OCI-LY7 (cell line): ENCODE results near the gene GRIK1. TPM values are rescaled to one million over a fixed set of nuclear protein-coding genes. Genes with fewer than 3 reads are reported as not detected.

Experiments
- BruUV-seq: library from RNA; stranded (reverse); fragments of 400-500 nt; replicated peaks from 2 replicates; lab custom pipeline; 2021; lab: Mats Ljungman, UMichigan
- CTCF ChIA-PET: fragments of 300-600 bp; sonication (Branson Sonifier 250); formaldehyde crosslinking; loops from one replicate; lab custom pipeline; 2022; ENCODE audit warnings: antibody characterized with exemption; ENCODE audit not compliant: unreplicated experiment; lab: Charles Lee
- POLR2A ChIA-PET: fragments of 300-600 bp; sonication (Branson Sonifier 250); formaldehyde crosslinking; loops from one replicate; lab custom pipeline; 2022; ENCODE audit warnings: antibody characterized with exemption; lab: Charles Lee
- DNase-seq: peaks from one replicate; pipeline ENCODE4 v3.0.0-alpha.2; 2015; ENCODE audit warnings: low spot score
- H2AFZ ChIP-seq: fragments of 200-600 bp; sonication (generic), shearing (Covaris generic); 2 replicates; pipeline ENCODE4 v1.6.1; 2014; ENCODE audit warnings: mild to moderate bottlenecking, antibody characterized with exemption, low read length, moderate library complexity
- H3K27ac ChIP-seq: fragments of 200-600 bp; sonication (generic); 2 replicates; pipeline ENCODE4 v1.5.1; 2014; ENCODE audit warnings: mixed run types, low read depth, mild to moderate bottlenecking, moderate library complexity, low read length, inconsistent platforms; ENCODE audit not compliant: poor library complexity, severe bottlenecking
- H3K36me3 ChIP-seq: fragments of 200-600 bp; sonication (generic); 2 replicates; pipeline ENCODE4 v1.6.1; 2014; ENCODE audit warnings: mild to moderate bottlenecking, antibody characterized with exemption, low read length, moderate library complexity, mixed read lengths; ENCODE audit not compliant: insufficient read depth
- H3K4me1 ChIP-seq: fragments of 200-600 bp; sonication (generic); 2 replicates; pipeline ENCODE4 v1.5.1; 2014; ENCODE audit warnings: mild to moderate bottlenecking, low read length; ENCODE audit not compliant: insufficient read depth, poor library complexity, severe bottlenecking
- H3K4me2 ChIP-seq: fragments of 200-600 bp; sonication (generic); 2 replicates; pipeline ENCODE4 v1.6.1; 2014; ENCODE audit warnings: mild to moderate bottlenecking, low read length
- H3K4me3 ChIP-seq: fragments of 200-600 bp; sonication (generic); 2 replicates; pipeline ENCODE4 v1.5.1; 2014; ENCODE audit warnings: mild to moderate bottlenecking, low read depth, low read length; ENCODE audit not compliant: poor library complexity, severe bottlenecking
- H3K79me2 ChIP-seq: fragments of 200-600 bp; sonication (generic); 2 replicates; pipeline ENCODE4 v1.6.1; 2016; ENCODE audit warnings: low read depth, mild to moderate bottlenecking, low read length, moderate library complexity, mixed read lengths; ENCODE audit not compliant: insufficient read depth
- H3K9me2 ChIP-seq: fragments of 200-600 bp; sonication (generic); 2 replicates; pipeline ENCODE4 v1.6.1; 2016; ENCODE audit warnings: mild to moderate bottlenecking, low read length, mixed read lengths; ENCODE audit not compliant: insufficient read depth
- H3K9me3 ChIP-seq: fragments of 200-600 bp; sonication (generic); 2 replicates; pipeline ENCODE4 v1.6.1; 2014; ENCODE audit warnings: mild to moderate bottlenecking, mixed run types, low read length, mixed read lengths
- H4K20me1 ChIP-seq: fragments of 200-600 bp; sonication (generic); 2 replicates; pipeline ENCODE4 v1.6.1; 2014; ENCODE audit warnings: mild to moderate bottlenecking, antibody characterized with exemption, low read length, moderate library complexity, mixed read lengths; ENCODE audit not compliant: insufficient read depth
- CTCF ChIP-seq: fragments of 200-600 bp; sonication (generic); conservative IDR thresholded peaks from 2 replicates; pipeline ENCODE4 v1.5.1; 2014; ENCODE audit warnings: mild to moderate bottlenecking, antibody characterized with exemption, low read length, moderate library complexity, mixed read lengths
- EZH2phosphoT487 ChIP-seq: fragments of 200-600 bp; sonication (generic); IDR thresholded peaks from 2 replicates; pipeline ENCODE4 v1.6.1; 2018; ENCODE audit warnings: low read depth, borderline replicate concordance, mild to moderate bottlenecking, mixed run types, antibody characterized with exemption, low read length, moderate library complexity, mixed read lengths
- intact Hi-C: fragments of 100-400 bp; cut with micrococcal nuclease; formaldehyde crosslinking; loops from one replicate; pipeline ENCODE4 v1.10.0; 2022; ENCODE audit not compliant: unreplicated experiment
- total RNA-seq, 2 experiments: library from RNA; depleted of rRNA in 1 of 2; stranded (reverse); fragments of >200 nt in 1 of 2; shearing (Covaris generic) in 1 of 2; gene quantifications; 2 replicates each; pipeline ENCODE4 v1.2.3, GENCODE V29; 2014 to 2022

The GRIK1 gene
- total RNA-seq, 2 experiments from 2014 or later = 4.1 TPM; not detected in 1

DNA sequence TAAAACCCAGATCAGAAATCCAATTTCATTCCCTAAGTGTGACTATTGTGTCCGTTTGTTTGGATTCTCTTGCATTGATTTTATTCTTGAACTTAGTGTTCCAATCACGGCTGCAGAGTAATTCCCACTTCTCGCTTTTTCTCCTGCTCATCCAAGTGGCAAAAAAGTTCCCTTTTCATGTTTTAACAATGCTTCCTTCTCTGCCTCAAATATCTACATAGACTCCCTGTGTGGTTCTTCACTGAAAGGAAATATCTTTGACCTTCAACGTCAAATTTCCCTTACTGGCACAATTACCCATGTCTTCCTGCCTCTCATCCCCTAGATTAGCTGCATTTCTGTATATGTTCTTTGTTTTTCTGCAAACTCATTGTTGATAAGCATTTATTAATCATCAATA, 335.7 kb downstream of the GRIK1 start:
- intact Hi-C loops = no loop called here
- ChIA-PET CTCF (no interaction called here), POLR2A (no interaction called here)
- H3K4me2 ChIP-seq = no peak overlapping the region
- TF ChIP-seq EZH2phosphoT487 (no peak), CTCF (no peak)
- H3K4me1 ChIP-seq = no peaks in the 10 kb centered on the region
- H3K79me2 ChIP-seq = no peaks in the 10 kb centered on the region
- H3K9me2 ChIP-seq = no peaks in the 10 kb centered on the region
- BruUV-seq = no TSS peak
- H2AFZ ChIP-seq = no peak overlapping the region
- no peaks in the 10 kb centered on the region for H4K20me1 ChIP-seq
- H3K9me3 ChIP-seq = no peaks in the 10 kb centered on the region
- no peaks in the 10 kb centered on the region for H3K36me3 ChIP-seq
- no peak overlapping the region for H3K4me3 ChIP-seq
- no peak overlapping the region for H3K27ac ChIP-seq
- DNase-seq = no peak

- BruUV-seq = no TSS peak
- H3K79me2 ChIP-seq = no peaks in the 10 kb centered on the region
- no peaks in the 10 kb centered on the region for H3K9me2 ChIP-seq
- TF ChIP-seq CTCF (no peak), EZH2phosphoT487 (no peak)
- no peak overlapping the region for H3K4me3 ChIP-seq
- no peak overlapping the region for H3K4me2 ChIP-seq
- H3K9me3 ChIP-seq = no peaks in the 10 kb centered on the region
- H4K20me1 ChIP-seq = no peaks in the 10 kb centered on the region
- H3K27ac ChIP-seq = no peak overlapping the region
- no peak for DNase-seq
- no peak overlapping the region for H2AFZ ChIP-seq
- POLR2A ChIA-PET = interaction anchor here (0.6 kb wide), 1 partner anchor 1697 kb away, joined by 3 read pairs; no protein-coding TSS in a partner anchor
- no peaks in the 10 kb centered on the region for H3K4me1 ChIP-seq
- CTCF ChIA-PET = no interaction called here
- no peaks in the 10 kb centered on the region for H3K36me3 ChIP-seq
- intact Hi-C loops = no loop called here
Observed at GRCh38 chr21:29601047-29601446, 338.7 kb downstream of the GRIK1 start.

DNA sequence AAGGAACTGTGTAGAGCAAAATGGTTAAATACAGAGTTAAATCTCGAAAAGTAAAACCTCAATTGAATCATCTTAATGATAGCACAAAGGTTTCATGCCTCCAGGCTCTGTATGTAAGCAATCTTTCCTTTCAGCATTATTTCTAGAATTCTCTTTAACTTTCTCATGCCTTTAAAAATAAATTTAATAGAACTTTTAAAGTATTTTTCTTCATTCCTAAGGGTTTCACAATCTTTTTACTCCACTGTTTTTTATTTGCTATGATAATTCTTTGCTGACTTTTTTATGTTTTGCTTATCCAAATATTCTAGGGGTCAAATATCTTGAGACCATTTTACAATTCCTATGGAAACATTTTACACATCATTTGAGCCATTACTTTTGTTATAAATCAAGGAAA, 353.1 kb downstream of the GRIK1 start:
- no peak overlapping the region for H3K4me2 ChIP-seq
- H3K4me1 ChIP-seq = no peaks in the 10 kb centered on the region
- H4K20me1 ChIP-seq = no peaks in the 10 kb centered on the region
- intact Hi-C loops = no loop called here
- no peak overlapping the region for H2AFZ ChIP-seq
- DNase-seq = no peak
- no peak overlapping the region for H3K27ac ChIP-seq
- H3K9me3 ChIP-seq = no peaks in the 10 kb centered on the region
- no TSS peak for BruUV-seq
- no peak overlapping the region for H3K4me3 ChIP-seq
- H3K9me2 ChIP-seq = no peaks in the 10 kb centered on the region
- CTCF ChIA-PET = no interaction called here
- TF ChIP-seq CTCF (no peak), EZH2phosphoT487 (no peak)
- H3K36me3 ChIP-seq = no peaks in the 10 kb centered on the region
- POLR2A ChIA-PET = no interaction called here
- no peaks in the 10 kb centered on the region for H3K79me2 ChIP-seq
